Activated CD4-positive, alpha-beta memory T cell treated with anti-CD3 and anti-CD28 coated beads, Interleukin-2, amount 10 ng/mL, durations not matched to agents 7 days and 5 days (primary cell): Measurements from ENCODE around the gene ATP13A4. TPM values are rescaled to one million over a fixed set of nuclear protein-coding genes. Genes with fewer than 3 reads are reported as not detected.

Experiments used
- CTCF ChIA-PET: fragments of 350-600 bp; sonication (Branson Sonifier 250); formaldehyde crosslinking; loops from one replicate; lab custom pipeline; 2021; ENCODE audit warnings: antibody characterized with exemption, inconsistent platforms; lab: Charles Lee
- POLR2A ChIA-PET: fragments of 350-600 bp; sonication (Branson Sonifier 250); formaldehyde crosslinking; loops from one replicate; lab custom pipeline; 2021; ENCODE audit warnings: antibody characterized with exemption; lab: Charles Lee
- DNase-seq: peaks from one replicate; pipeline ENCODE4 v3.0.0-alpha.2; 2020
- H3K27ac Mint-ChIP-seq: one replicate; pipeline ENCODE4 v1.8.0; 2021; ENCODE audit warnings: mild to moderate bottlenecking, mixed read lengths
- H3K27me3 Mint-ChIP-seq: one replicate; pipeline ENCODE4 v1.8.0; 2021; ENCODE audit warnings: mixed read lengths
- H3K36me3 Mint-ChIP-seq: one replicate; pipeline ENCODE4 v1.8.0; 2021; ENCODE audit warnings: low read depth, mixed read lengths
- H3K4me1 Mint-ChIP-seq: one replicate; pipeline ENCODE4 v1.8.0; 2021; ENCODE audit warnings: mixed read lengths
- H3K4me3 Mint-ChIP-seq: one replicate; pipeline ENCODE4 v1.8.0; 2021; ENCODE audit warnings: mild to moderate bottlenecking, mixed read lengths
- H3K9me3 Mint-ChIP-seq: one replicate; pipeline ENCODE4 v1.8.0; 2021; ENCODE audit warnings: mixed read lengths
- total RNA-seq, 2 experiments: library from RNA; stranded (reverse); gene quantifications; one replicate each; pipeline ENCODE4 v1.2.3, GENCODE V29; 2021

The ATP13A4 gene, protein sequence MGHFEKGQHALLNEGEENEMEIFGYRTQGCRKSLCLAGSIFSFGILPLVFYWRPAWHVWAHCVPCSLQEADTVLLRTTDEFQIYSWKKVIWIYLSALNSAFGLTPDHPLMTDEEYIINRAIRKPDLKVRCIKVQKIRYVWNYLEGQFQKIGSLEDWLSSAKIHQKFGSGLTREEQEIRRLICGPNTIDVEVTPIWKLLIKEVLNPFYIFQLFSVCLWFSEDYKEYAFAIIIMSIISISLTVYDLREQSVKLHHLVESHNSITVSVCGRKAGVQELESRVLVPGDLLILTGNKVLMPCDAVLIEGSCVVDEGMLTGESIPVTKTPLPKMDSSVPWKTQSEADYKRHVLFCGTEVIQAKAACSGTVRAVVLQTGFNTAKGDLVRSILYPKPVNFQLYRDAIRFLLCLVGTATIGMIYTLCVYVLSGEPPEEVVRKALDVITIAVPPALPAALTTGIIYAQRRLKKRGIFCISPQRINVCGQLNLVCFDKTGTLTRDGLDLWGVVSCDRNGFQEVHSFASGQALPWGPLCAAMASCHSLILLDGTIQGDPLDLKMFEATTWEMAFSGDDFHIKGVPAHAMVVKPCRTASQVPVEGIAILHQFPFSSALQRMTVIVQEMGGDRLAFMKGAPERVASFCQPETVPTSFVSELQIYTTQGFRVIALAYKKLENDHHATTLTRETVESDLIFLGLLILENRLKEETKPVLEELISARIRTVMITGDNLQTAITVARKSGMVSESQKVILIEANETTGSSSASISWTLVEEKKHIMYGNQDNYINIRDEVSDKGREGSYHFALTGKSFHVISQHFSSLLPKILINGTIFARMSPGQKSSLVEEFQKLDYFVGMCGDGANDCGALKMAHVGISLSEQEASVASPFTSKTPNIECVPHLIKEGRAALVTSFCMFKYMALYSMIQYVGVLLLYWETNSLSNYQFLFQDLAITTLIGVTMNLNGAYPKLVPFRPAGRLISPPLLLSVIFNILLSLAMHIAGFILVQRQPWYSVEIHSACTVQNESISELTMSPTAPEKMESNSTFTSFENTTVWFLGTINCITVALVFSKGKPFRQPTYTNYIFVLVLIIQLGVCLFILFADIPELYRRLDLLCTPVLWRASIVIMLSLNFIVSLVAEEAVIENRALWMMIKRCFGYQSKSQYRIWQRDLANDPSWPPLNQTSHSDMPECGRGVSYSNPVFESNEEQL
- 1 to 10 TPM; 1.7 to 1.8 TPM for total RNA-seq

DNA sequence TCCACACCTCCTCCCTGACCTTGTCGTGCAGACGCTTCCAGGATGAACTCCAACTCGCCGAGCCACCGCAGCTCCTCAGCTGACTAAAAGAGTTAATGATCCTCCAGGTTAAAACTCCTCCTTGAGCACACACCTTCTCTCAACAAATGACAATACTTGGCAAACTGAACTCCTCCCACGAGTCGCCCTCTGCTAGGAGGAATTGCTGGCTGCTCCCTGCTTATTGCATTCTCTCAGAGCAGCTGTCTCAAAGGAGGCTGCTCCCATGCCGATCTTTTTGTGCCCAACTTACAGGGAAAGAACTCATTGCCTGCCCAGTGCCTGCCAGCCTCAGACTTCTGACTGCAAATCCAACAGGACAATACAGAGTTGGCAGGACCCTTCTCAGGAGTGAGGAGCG lies at the start of gene ATP13A4:
Gene ATP13A4, minus strand, starts transcription at position 85 of the 400 bp plus-strand sequence. CDS start 96 bp downstream, outside the sequence.
- ChIA-PET CTCF (no interaction called here), POLR2A (no interaction called here)
- H3K36me3 Mint-ChIP-seq = no peaks in the 10 kb centered on the region
- H3K9me3 Mint-ChIP-seq = no peaks in the 10 kb centered on the region
- DNase-seq = no peak
- no peak within 1 kb of the TSS for H3K4me3 Mint-ChIP-seq
- no peaks in the 10 kb centered on the region for H3K4me1 Mint-ChIP-seq
- peaks cover 3% of the 10 kb centered on the region for H3K27me3 Mint-ChIP-seq
- no peak within 1 kb of the TSS for H3K27ac Mint-ChIP-seq

DNA sequence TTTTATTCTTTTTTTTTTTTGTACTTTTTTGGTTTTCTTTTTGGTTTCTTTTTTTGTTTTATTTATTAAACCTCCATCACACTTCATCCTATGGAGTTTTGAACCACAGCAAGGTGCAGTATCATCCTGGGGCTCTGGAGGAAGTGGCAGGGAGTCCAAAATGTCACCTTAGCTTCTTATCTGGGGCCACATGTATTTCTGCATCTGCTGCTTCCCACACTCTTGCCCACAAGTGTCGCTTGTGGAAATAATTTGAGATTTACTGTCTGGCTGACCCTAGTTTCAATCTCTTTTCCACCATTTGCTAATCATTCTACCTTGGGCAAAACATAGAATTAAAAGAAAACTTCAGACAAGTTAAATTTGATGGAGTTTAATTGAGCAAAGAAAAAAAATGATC lies 44.7 kb upstream of the ATP13A4 start:
- no peak overlapping the region for H3K27ac Mint-ChIP-seq
- no peak overlapping the region for H3K4me3 Mint-ChIP-seq
- ChIA-PET CTCF (interaction anchor here (0.9 to 1.0 kb wide), 2 partner anchors 11 to 22 kb away, joined by 3 read pairs; no protein-coding TSS in a partner anchor), POLR2A (no interaction called here)
- no peaks in the 10 kb centered on the region for H3K27me3 Mint-ChIP-seq
- peaks cover 44% of the 10 kb centered on the region for H3K4me1 Mint-ChIP-seq
- no peaks in the 10 kb centered on the region for H3K9me3 Mint-ChIP-seq
- no peak for DNase-seq
- peaks cover 34% of the 10 kb centered on the region for H3K36me3 Mint-ChIP-seq

DNA sequence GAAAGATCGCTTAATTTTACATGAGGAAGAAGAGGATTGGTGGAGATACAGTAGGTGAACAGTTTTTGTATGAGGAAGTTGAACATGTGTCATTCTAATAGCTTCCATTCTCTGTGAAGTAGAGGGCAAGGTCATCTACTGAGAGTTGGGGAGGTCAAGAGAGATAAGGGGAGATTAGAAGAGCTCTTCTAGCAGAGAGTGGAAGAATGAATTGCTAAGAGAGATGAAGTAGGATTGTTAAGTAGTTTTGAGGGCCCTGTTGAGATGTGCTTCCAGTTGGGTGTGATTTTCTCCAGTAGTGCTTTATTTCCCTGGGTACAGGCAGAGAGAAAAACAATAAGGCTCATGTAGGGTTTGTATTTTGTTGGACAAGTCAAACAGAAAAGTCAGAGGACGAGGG lies 43.5 kb upstream of the ATP13A4 start:
- CTCF ChIA-PET = no interaction called here
- POLR2A ChIA-PET = no interaction called here
- Mint-ChIP-seq H3K27me3 (no peaks in the 10 kb centered on the region), H3K4me3 (no peak overlapping the region), H3K9me3 (no peaks in the 10 kb centered on the region), H3K4me1 (peaks cover 51% of the 10 kb centered on the region), H3K27ac (no peak overlapping the region), H3K36me3 (peaks cover 37% of the 10 kb centered on the region)
- DNase-seq = no peak

DNA sequence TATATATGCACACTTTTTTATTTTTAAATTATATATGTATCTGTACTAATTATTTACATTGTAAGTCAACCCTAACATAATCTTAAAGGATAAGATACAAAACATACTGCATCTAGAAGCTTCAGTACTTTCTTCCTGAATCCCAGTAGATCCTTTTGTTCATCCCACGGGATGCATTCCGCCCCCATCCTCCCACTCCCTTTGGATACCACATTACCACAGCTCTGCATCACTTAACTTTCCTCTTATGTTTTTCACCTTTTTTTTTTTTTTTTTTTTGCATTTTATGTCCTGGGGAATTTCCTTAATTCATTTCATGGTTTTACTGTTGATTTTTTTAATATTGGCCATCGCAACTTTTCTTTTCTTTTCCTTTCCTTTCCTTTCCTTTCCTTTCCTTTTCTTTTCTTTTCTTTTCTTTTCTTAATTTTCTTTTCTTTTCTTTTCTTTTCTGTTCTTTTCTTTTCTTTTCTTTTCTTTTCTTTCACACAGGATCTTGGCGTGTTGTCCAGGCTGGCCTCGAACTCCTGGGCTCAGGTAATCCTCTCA lies 41.3 kb upstream of the ATP13A4 start:
- Mint-ChIP-seq H3K27me3 (no peaks in the 10 kb centered on the region), H3K4me3 (no peak overlapping the region), H3K36me3 (peaks cover 36% of the 10 kb centered on the region), H3K9me3 (no peaks in the 10 kb centered on the region), H3K4me1 (peaks cover 67% of the 10 kb centered on the region), H3K27ac (no peak overlapping the region)
- CTCF ChIA-PET = interaction anchor here (0.7 kb wide), 1 partner anchor 14 kb away, joined by 3 read pairs; no protein-coding TSS in a partner anchor
- DNase-seq = no peak
- POLR2A ChIA-PET = no interaction called here

DNA sequence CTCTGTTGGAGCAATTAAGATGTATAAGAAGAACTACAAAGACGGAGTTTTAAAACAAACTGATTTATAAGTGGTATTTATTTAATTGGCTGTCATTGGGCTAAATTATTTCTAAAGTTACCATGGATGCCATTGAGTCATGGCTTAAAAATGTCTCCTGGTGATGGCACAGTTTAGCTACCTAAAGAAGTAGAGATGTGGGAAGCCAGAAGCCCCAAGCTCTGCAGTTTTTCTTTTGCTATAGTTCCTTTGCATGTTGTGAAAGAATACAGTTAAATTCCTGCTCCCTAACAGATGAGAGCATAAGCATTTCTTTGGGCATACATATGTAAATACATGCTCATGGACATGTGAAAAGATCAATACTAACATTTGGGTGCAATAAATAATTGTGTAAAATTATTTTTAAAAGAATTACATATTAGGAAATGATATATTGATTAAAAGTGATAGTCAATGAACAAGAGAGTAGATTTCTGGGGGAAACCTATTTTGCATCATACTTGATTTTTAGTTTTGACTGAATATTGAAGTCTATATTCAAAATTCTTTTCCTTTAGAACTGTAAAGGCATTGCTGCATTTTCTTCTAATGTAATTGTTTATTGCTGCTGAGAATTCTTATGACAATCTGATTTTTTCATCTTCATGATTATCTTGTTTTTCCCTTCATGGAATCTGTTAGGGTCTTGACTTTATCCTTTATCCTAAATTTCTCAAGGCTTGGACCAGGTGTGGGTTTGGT lies 40.4 kb upstream of the ATP13A4 start:
- Mint-ChIP-seq H3K9me3 (no peaks in the 10 kb centered on the region), H3K27ac (no peak overlapping the region), H3K4me3 (peak overlapping the region; percentile 97), H3K4me1 (peaks cover 66% of the 10 kb centered on the region), H3K36me3 (peaks cover 34% of the 10 kb centered on the region), H3K27me3 (no peaks in the 10 kb centered on the region)
- ChIA-PET CTCF (interaction anchor here (0.7 kb wide), 1 partner anchor 13 kb away, joined by 3 read pairs; no protein-coding TSS in a partner anchor), POLR2A (no interaction called here)
- DNase-seq = no peak

DNA sequence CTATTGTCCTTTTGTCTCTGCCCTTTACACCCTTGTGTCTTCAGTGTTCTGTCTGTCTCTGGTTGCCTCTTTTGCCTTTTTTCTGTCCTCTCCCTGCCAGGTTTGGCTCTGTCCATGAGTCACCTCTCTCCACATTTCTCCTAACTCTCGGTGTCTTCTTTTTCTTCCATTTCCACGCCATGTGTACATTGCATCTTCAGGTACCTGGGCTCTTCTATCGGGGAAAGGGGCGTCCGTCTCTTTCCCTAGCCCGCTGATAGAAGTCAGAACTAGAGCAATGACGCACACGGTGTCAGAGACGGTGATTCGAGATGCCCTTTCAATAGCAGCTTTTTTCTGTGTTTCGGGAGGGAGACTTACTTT lies 39.0 kb upstream of the ATP13A4 start:
- Mint-ChIP-seq H3K4me3 (peak overlapping the region; percentile 97), H3K36me3 (peaks cover 27% of the 10 kb centered on the region), H3K4me1 (peaks cover 53% of the 10 kb centered on the region), H3K9me3 (no peaks in the 10 kb centered on the region), H3K27ac (peak overlapping the region; percentile 95), H3K27me3 (no peaks in the 10 kb centered on the region)
- ChIA-PET CTCF (no interaction called here), POLR2A (interaction anchor here (0.8 kb wide), 1 partner anchor 9 kb away, joined by 6 read pairs; no protein-coding TSS in a partner anchor)
- DNase-seq = peak; percentile 52

DNA sequence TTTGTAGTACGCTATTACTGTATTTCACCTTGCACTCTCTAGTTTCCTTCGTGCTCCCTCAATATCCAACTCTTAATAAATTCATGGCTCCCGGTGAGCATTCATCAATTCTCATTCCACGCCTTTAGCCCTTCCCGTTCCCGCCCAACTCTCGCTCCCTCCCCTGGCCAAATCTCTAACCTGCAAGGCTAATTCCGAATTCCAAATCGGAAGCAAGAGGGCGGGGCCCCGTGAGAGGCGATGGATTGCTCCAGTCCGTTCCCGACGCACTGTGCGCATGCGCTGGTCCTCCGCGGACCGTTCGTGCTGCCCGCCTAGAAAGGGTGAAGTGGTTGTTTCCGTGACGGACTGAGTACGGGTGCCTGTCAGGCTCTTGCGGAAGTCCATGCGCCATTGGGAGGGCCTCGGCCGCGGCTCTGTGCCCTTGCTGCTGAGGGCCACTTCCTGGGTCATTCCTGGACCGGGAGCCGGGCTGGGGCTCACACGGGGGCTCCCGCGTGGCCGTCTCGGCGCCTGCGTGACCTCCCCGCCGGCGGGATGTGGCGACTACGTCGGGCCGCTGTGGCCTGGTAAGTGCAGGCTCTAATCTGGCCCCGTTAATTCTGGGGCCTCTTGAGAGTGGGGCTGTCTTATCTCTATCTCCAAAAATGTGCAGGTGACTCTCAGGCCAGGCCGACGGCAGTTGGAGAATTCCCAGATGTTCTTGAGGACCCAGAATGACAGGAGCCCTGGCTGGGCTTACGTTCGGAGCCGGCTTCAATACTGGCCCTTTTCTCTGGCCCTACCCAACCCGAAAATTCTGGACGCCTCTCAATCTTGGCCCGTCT lies 38.4 kb upstream of the ATP13A4 start, which contains the start of gene OPA1:
Gene OPA1, plus strand, starts transcription at position 368 of the 827 bp plus-strand sequence. Its CDS starts 170 bp downstream, at position 538.
- H3K36me3 Mint-ChIP-seq = peaks cover 21% of the 10 kb centered on the region
- H3K27ac Mint-ChIP-seq = peak within 1 kb of the TSS; percentile 95
- peak within 1 kb of the TSS; percentile 97 for H3K4me3 Mint-ChIP-seq
- peak; percentile 93 for DNase-seq
- CTCF ChIA-PET = no interaction called here
- H3K4me1 Mint-ChIP-seq = peaks cover 50% of the 10 kb centered on the region
- H3K9me3 Mint-ChIP-seq = no peaks in the 10 kb centered on the region
- no peaks in the 10 kb centered on the region for H3K27me3 Mint-ChIP-seq
- POLR2A ChIA-PET = no interaction called here

DNA sequence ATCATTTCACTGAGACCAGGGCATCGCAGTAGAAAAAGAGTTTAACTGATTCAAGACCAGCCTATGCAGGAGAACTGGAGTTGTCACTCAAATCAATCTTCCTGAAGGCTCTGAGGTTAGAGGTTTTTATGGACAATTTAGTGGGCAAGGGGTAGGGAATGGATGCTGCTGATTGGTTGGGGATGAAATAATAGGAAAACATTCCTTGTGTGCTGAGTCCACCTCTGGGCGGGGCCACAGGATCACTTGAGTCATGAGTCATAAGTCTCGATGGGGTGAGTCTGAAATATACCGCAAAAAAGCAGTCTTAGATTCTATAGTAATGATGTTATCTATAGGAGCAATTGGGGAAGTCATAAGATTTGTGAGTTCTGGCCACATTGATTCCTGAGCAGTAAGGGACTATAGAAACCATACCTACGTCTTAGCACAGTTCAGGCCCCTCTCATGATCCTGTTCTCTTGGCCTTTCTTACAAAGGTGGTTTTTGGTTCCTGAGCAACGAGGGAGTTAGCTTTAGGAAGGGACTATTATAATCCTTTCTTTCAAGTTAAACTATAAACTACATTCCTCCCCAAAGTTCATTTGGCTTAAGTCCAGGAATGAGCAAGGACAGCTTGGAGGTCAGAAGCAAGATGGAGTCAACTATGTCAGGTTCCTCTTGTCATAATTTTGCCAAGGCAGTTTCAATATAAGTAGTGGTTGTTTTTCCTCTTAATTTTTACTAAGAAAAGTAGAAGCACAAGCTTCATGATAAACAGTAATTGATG lies 35.6 kb upstream of the ATP13A4 start:
- no peaks in the 10 kb centered on the region for H3K9me3 Mint-ChIP-seq
- ChIA-PET POLR2A (no interaction called here), CTCF (no interaction called here)
- H3K27ac Mint-ChIP-seq = no peak overlapping the region
- H3K36me3 Mint-ChIP-seq = peaks cover 8% of the 10 kb centered on the region
- peaks cover 34% of the 10 kb centered on the region for H3K4me1 Mint-ChIP-seq
- H3K27me3 Mint-ChIP-seq = no peaks in the 10 kb centered on the region
- DNase-seq = no peak
- H3K4me3 Mint-ChIP-seq = no peak overlapping the region

DNA sequence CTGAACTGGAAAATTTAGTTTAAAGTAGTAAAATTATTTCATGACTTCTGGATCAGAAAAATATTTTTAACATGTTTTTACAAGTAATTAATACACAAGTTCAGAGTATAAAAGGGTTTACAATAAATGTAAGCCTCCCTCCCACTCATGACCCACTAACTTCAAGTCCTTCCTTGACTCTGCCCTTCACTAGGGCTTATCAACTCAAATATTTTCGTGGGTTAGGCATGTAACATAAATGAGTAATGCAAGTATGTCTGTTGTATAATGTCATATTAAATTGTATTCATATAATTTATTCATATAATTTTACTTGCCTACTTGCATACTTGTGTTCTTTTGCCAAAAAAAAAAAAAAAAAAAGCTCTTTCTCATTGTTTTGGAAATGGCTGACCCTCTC lies 34.9 kb upstream of the ATP13A4 start:
- H3K4me1 Mint-ChIP-seq = peaks cover 29% of the 10 kb centered on the region
- no peaks in the 10 kb centered on the region for H3K9me3 Mint-ChIP-seq
- peaks cover 8% of the 10 kb centered on the region for H3K36me3 Mint-ChIP-seq
- H3K27me3 Mint-ChIP-seq = no peaks in the 10 kb centered on the region
- POLR2A ChIA-PET = no interaction called here
- CTCF ChIA-PET = no interaction called here
- no peak overlapping the region for H3K4me3 Mint-ChIP-seq
- no peak for DNase-seq
- no peak overlapping the region for H3K27ac Mint-ChIP-seq

DNA sequence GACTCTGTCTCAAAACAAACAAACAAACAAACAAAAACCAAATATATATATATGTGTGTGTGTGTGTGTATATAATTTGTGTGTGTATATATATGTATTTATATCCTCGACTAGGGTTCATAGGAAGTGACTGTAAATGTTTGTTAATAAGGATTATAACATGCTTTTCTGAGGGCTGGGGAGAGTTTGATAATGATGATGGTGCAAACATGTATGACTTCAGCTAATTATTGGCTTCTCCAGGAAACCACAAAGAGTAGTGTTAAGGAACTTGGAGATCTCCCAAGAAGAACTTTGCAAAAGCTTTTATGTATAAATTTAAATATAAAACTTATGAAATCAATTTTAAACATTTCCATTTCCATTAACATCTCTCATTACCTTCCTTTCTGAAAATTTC lies 34.4 kb upstream of the ATP13A4 start:
- Mint-ChIP-seq H3K27me3 (no peaks in the 10 kb centered on the region), H3K27ac (no peak overlapping the region), H3K36me3 (peaks cover 8% of the 10 kb centered on the region), H3K4me3 (no peak overlapping the region), H3K9me3 (no peaks in the 10 kb centered on the region), H3K4me1 (peaks cover 24% of the 10 kb centered on the region)
- ChIA-PET CTCF (interaction anchor here (1.2 kb wide), 1 partner anchor 755 kb away, joined by 3 read pairs; no protein-coding TSS in a partner anchor), POLR2A (no interaction called here)
- DNase-seq = no peak

DNA sequence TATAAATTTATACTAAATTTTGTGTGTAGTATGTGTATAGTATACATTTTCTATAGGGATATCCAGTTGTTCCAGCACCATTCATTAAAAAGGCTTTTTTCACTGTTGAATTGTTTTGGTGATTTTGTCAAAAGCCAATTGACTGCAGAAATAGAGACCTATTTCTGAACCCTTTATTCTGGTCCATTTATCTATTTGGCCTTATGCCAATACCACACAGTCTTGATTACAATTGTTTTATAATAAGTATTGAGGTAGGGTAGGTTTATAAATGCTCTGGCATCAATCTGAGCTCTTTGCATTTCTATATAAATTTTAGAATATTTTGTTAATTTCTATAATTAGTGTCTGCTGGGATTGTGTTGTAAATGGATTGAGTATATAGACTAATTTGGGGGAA lies 31.8 kb upstream of the ATP13A4 start:
- CTCF ChIA-PET = no interaction called here

More for the DNA sequence above, 31.8 kb upstream of the ATP13A4 start:
- Mint-ChIP-seq H3K4me3 (no peak overlapping the region), H3K27ac (no peak overlapping the region), H3K36me3 (no peaks in the 10 kb centered on the region), H3K27me3 (no peaks in the 10 kb centered on the region), H3K4me1 (peaks cover 5% of the 10 kb centered on the region), H3K9me3 (no peaks in the 10 kb centered on the region)
- POLR2A ChIA-PET = no interaction called here
- no peak for DNase-seq
